ENCODE data around the gene NTSR1.

The NTSR1 gene

DNA sequence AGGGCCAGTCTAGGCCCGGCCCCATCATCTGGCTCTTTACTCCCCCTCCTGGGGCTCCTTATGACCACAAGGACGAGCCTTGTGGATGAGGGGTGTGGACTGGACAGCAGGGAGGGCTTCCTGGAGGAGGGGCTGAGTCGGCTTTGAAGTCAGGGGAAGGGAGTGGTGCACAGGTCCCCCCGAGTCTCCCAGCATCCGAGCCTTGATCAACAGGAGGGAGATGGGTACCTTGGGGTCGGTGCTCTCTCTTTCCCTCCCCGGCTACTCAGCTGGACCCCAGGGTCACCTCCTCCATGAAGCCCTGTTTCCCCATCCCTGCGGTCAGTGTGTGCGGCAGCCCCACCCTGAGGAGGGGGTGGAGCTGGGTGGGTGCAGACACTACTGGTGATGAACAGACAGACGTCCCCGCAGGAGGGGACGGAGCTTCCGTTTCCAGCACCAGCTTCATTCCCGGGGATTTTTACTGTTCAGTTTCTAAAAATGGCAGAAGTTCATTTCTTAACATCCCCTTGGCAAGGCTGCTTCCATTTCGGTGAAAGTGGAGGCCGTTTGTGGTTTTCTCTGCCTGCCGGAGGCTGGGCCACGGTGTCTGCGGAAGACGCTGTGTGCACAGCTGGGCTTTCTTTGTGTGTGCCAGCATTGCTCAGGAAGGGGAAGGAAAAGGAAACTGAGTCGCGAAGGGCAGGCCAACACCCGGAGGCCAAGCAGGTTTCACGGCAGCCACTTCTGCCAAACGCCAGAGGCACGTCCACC lies 19.6 kb downstream of the NTSR1 start:
- DNase-seq = no peak

DNA sequence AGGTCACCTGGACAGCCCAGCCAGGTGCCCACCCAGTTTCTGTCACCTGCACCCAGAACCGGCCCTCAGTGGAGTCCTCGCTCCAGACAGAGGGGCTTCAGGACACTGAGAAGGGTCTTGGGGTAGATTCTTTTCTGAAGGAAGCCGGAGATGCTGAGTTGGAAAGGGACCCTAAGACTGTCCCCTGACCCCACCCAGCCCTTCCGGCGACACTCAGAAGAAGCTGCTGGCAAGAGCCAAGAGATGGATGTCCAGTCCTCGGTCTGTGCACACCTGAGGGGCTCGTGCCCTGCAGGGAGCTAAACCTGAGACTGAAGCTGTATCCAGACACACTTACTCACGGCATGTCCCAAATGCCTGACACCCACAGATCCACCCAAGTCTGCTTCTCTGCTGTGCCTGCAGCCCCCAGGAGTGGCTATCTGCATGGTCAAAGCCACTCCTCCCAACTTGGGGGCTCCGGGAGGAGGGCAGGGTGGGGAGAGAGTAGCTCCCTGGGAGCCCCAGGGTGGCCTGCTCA lies 20.2 kb downstream of the NTSR1 start:
- no peak for DNase-seq

DNA sequence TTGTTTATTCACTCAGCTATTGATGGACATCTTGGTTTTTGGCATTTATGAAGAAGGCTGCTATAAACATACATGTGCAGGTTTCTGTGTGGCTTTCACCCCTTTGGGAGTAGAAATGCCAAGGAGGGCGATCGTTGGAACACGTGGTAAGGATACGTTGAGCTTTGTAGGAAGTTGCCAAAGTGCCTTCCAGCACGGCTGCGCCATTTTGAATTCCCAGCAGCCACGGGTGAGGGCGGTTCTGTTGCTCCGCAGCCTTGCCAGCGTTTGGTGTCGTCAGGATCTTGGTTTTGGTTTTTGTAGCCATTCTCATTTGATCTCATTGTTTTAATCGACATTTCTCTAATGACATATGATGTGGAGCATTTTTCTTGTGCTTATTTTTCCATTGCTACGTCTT lies 21.8 kb downstream of the NTSR1 start:
- DNase-seq = no peak

DNA sequence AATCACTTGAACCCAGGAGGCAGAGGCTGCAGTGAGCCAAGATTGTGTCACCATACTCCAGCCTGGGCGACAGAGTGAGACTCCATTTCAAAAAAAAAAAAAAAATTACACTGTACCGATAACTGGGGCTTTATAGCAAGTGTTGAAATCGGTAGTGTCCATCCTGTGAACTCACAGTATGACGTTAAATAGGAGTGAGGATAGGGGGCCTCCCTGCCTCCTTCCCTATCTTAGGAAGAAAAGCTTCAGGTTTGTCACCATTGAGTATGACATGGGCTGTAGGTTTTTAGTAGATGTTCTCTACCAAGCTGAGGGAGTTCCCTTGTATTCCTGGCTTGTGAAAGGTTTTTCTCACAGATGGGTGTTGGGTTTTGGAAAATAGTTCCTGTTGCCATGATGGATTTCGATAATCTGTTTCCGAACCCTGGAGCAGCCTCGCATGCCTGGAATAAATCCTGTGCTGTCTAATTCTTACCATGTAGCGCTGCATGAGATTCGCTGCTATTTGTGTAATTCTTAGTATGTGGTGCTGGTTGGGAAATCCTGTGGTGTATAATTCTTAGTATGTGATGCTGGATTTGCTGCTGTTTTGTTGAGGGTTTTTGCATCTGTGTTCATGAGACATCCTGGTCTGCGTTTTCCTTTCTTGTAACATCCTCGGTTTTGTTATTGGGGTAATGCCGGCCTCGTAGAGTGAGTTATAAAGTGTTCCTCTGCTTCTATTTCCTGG lies 23.6 kb downstream of the NTSR1 start:
- no peak for DNase-seq

DNA sequence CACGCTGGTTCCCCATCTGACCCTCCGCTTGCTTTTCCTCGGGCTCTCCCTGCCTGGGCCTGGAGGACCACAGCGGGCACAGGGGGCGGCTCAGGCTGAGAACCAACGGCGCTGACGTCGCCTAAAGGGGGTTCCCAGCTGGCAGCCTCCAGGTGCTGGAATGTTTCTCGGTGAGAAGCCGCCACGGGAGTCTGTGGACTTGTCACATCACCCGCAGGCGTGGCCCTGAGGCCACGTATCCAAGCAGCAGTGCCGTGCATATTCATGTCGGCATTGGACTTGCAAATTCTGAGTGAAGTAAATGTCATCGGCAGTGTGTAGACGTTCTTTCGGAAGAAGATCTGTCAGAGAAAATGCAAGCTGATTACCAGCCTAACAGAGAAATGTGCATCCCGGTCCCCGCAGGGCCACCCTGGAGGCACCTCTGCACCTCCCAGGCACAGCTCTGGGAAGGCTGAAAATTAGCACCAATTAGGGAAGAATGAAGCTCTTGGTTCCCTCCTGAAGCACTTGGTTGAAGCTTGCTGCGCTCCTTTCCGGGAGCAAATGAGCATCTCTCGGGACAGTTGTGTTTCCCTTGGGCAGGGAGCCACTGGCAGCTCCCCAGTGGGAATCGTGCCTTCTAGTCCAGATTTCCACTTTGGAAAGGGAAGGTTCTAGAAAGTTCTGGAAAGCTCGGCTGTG lies 24.3 kb downstream of the NTSR1 start:
- no peak for DNase-seq

DNA sequence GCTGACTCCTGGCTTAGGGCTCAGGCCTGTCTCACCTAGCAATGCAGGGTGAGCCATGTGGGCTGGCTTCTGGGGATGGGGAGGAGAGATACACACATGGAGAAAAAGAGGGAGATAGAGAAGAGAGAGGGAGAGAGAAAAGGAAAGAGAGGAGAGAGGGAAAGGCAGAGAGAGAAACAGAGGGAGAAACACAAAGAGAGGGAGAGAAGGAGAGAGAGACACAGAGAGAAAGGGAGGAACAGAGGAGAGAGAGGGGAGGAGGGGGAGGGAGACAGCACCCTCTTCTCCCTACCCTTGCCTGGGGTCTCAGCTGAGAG lies 24.8 kb downstream of the NTSR1 start:
- no peak for DNase-seq

DNA sequence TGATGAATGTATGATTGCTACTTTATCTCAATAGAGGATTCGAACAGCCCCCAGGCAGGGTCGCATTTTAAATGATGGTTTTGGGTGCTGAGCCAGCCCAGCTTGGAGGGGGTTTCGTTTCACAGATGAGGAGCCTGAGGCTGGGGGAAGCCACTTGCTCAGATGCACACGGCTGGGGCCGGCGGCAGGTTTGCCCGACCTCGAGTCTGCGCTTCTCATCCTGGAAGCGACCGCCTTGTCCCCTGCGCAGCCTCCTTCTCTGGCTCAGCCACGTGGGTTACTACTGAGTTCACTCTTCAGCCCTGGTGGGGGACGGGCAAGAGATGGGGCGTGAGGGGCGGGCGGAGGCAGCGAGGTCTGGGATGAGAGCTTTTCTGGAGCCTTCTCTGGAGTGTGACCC lies 25.3 kb downstream of the NTSR1 start:
- no peak for DNase-seq

DNA sequence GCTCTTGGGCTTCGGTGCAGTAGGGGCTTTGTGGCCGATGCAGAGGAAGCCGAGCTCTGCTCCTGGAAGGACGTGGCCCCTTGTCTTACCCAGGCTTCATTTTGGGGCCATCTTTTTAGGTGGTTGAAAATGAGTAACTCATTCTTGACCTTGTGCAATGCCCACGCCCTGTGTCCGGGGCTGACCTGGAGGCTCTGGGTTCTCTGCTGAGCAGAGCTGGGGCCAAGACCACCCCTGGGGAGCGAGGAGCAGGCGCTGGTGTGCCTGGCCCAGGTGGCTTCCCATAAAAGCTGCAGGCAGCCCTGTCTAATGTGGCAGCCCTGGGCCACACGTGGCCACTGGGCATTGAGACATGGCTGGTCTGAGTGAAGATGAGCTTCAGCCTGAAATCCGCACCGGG lies 25.7 kb downstream of the NTSR1 start:
- DNase-seq = no peak

DNA sequence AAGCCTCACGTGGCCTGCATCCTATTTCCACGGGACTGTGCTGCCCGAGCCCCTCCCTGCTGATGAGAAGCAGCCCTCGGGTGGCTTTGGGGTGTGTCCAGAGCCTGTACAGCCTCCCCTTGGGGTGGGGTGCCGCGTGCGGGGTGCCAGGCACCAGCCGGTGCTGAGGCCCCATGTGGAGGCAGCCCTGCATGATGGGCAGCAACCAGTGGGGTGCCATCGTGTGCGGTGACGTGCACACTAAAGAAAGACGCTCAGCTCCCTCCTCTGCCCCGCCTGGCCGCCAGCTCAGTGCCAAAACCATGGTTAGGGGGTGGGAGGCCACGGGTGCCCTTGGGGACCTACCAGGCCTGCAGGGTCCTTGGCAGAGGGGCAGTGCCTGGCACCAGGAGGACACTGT lies 26.2 kb downstream of the NTSR1 start:
- DNase-seq = no peak

DNA sequence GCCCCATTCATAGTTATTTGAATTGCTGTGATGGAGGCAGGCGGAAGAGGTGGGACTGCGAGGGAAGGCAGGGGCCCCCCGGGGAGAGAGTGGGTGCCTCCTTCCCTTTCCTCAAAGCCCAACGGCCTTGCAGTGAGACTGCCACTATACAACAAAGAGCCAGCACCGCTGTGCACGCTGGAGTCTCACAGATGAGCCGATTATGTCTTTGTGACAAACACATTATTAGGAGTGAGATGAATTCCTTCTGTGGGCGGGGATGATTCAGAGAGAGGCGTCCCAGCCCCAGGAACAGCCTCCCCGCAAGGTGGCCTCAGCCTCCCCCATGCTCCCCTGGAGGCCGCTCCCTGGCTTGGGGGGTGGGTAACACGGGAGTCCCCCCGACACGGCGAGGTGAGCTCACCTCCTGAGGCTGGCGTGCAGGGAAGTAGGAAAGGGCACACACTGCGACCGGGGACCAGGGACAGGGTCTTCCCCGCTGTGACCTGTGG lies 26.7 kb downstream of the NTSR1 start:
- DNase-seq = no peak

DNA sequence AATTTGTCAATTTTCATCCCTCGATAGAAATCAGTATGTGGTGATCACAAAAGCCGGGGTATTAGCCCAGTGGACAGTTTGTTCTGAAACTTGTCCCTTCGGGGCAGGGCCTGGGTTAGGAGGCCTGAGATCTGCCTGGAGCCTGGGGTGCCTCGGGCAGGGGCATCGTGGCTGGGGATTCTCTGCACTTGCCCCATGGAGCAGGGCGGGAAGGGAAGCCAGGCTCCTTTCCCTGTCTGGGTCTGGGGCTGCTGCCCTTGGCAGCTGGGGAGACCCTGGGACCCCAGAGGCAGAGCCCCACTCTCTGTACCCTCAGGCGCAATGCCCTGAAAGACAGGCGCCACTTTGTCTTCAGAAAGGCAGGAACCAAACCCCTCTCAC lies 27.4 kb downstream of the NTSR1 start:
- DNase-seq = no peak

DNA sequence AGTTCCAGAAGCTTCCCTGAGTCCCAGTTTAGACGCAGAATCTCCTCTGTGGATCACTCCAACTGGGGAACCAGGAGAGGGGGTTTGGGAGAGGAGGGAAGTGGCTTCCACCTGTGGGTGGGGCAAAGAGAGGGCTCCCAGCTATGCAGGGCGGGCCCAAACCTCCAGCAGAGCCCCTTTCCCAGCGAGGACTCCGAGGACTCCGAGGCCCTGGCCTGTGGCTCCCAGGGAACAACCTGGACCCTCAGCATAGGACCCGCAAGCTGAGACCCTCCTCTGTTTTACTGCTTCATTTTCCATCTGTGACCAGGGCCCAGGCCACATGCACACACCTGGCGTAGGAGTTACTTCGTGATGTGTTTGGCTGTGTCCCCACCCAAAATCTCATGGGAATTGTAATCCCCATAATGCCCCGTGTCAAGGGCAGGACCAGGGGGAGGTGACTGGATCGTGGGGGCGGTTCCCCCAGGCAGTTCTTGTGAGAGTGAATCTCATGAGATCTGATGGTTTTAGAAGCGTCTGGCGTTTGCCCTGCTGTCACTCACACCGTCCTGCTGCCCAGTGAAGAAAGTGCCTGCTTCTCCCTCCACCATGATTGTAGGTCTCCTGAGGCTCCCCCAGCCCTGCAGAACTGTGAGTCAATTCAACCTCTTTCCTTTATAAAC lies 27.9 kb downstream of the NTSR1 start:
- no peak for DNase-seq

DNA sequence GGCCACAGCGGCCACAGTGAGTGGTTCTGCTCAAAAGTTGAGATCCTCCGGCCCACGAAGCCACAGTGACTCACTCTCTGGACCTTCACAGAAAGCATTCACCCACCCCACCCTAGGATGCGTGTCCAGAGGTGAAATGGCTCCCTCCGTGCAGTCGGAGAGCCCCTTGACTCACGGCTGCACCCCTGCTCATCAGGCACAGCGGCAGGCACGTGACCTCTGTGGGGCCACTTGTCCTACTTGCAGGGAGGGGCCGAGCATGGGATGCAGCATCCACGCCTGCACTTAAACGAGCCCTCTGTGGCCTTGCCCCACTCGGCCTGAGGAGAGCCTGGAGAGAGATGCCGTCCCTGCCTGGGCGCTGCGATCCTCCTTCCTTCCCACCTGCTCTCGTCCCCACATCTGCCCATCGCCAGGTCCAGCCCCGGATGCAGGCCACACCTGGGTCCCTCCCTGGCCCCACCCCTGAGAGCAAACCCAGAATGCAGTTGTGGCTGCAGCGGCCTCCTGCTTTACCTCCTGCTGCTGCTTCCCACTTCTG lies 28.7 kb downstream of the NTSR1 start:
- no peak for DNase-seq

DNA sequence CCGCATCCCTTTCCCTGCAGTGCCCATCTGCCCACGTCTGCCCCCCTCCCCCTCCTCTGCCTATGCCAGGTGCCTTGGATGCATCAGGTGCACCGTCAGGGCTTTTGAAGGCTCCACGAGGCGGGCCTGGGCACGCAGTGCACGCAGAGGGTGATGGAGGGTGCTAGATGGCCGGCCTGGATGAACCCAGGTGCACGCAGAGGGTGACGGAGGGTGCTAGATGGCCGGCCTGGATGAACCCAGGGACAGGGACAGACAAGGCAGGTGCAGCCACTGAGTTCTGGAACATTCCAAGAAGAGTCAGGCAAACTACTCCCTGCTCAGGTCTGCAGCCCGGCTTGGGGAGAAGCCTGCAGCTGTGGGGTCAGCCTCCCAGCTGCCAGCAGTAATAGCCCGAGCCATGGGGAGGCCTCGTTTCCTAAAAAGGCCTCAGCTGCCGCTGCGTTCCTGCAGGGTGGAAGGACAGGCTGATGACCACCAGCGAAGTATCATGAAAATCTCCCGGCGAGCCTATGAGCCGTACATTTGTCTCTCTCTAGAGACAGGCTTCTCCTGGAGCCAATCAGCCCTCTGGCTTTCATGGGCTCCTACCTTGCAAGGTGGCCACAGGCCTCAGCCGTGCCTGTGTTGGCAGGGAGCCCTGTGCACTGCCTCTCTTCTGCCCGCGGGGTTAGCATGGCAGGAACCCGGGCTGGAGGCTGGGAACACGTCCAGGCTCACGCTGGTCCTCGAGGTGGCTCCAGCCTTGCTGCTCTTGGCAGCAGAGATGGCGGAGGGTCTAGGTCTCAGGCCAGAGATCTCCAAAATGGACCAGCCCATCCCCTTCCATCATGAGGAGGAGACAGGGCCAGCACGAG lies 29.6 kb downstream of the NTSR1 start:
- no peak for DNase-seq

DNA sequence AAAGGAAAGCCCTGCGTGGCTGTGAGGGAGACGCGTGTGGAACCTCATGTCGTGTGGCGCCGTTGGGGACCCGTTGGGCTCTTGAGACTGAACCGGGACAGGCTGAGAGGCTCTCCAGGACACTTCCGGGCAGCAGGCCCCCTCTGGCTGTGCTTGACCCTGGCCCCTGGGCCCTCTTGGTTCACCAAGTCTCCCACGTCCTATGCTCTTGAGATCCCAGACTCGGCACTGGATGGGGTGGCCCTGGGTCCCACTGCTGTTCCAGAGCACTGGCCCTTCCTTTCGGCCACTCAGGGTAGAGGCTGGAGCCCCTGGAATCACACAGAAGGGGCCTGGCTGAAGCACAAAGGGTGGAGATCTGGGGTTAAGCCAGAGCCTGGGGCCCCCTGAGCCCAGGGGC lies 30.4 kb downstream of the NTSR1 start:
- DNase-seq = no peak

DNA sequence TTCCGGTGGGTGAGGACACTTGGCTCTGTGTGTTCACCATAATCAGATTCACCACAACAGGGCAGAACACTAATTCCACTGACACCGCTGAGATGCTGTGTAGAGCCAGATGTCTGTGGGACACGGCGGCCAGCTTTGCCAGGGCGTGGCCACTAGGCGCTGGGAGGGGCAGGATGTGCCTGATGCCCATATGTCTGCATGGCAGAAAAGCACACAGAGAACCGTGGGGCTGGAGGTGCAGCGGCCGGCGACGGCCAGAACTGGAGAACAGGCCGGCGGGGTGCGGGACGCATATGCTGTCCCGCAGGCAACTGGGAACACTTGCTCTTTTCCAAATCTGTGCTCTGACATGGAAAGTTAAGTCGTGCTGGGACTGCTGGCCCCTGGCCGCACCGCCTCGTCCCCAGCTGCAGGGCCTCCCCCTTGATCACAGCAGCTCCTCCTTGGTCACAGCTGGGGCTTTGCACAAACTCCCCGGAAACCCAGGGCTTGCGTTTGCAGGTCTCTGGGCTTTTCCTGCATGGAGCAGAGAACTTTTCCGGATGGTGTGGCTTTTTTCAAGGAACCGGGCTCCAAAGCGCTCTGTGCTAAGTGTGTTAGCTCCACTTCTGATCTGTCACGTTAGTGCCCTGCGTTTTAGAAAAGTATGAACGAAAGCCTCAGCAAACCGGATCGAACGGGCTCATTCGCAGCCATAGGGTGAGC lies 31.1 kb downstream of the NTSR1 start:
- DNase-seq = no peak

DNA sequence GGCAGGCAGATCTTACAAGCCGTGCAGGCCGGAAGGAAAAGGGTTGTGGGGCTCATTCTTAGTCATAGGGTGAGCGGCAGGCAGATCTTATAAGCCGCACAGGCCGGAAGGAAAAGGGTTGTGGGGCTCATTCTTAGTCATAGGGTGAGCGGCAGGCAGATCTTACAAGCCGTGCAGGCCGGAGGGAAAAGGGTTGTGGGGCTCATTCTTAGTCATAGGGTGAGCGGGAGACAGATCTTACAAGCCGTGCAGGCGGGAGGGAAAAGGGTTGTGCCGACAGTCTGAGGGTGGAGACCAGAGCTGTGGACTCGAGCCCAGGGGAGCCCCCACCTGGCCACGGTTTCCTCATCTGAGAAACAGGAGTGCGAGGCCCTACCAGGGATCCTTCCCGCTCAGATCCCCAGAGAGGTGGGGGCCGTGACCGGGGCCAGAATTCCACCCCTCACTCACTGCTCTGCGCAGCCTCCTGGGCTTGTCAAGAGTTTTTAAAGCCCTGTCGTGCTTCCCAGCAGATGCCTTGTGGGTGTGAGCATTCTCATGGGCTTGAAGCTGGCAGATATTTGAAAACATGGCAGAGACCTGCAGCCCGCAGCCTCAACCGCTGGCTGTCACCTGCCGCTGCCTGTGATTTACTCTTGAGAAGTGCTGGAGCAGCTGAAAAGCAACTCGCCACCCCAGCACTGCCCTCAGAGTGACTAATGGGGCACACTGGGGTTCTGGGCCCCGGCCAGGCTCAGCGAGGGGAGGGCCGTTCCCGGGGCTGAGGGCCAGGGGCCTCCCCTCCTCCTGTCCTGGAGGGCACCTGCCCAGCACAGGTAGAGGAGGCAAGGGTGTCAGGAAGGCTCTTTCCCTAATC lies 31.9 kb downstream of the NTSR1 start:
- no peak for DNase-seq

DNA sequence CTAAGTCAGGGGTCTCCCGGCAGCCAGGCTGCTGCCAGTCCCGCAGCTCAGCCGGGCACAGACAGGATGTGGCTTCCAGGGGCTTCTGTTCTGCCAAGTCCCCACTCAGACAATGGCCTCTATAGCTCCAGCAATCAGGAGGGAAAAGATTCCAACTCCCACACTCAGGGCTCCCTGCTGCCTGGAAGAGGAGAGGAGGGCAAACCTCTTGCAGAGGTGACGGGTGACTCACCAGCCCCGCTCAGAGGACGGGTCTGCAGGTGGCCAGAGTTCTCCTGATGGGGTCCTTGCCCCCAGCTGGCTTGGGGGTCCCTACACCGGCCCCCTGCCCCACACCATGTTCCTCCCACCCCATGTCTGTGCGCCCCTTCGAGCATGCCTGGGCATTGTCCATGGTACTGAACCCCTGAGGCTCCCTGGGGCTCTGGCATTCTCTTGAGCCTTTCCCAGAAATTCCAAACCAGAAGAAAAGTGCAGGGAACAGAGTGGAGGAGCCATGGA lies 32.6 kb downstream of the NTSR1 start:
- no peak for DNase-seq

DNA sequence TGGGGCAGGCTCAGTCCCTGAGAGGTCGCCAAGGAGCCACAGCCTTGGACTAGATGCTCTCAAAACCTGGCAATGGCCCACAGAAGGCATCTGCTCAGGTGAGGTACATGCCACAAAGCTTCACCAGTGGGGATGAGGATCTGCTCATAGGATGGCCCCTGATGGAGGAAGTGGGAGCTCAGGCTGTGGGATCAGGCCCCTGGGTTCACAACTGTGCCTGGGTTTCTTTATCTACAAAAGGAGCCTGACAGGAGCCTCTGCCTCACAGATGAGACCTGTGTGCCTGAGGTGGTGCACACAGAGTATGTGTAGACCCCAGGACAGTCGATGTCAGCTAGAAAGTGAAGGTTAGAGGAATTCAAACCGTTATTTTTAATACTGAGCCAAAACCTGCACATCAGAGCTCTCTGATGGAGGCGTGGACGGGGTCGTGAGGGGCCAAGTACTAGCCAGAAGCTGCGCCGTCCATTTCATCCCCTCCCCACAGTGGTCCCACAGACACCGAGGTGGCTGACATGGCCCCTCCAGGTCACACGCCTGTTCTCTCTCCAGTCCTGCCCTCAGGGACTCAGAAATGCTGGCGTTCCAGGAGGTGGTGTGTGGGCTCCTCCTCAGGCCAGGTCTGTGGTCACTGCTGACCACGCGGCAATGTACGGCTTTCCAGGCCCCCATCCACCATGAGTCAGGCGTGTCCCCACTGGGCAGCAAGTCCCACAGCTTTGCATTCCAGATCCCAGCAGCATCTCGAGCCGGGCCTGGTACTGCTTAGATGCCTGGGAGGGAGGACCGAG lies 33.3 kb downstream of the NTSR1 start:
- no peak for DNase-seq

Measured in NCI-H510A treated with DMSO at 0.1 percent for 48 hours (cell line).